OCI-LY7 (cell line): ENCODE measurements around the gene ABCC5.

ENCODE experiments used
- EZH2phosphoT487 ChIP-seq: fragments of 200-600 bp; sonication (generic); IDR thresholded peaks from 2 replicates; pipeline ENCODE4 v1.6.1; 2018; ENCODE audit warnings: low read depth, borderline replicate concordance, mild to moderate bottlenecking, mixed run types, antibody characterized with exemption, low read length, moderate library complexity, mixed read lengths
- TF ChIP-seq, protein P1 (sequence below): fragments of 200-600 bp; sonication (generic); conservative IDR thresholded peaks from 2 replicates; pipeline ENCODE4 v1.5.1; 2014; ENCODE audit warnings: mild to moderate bottlenecking, antibody characterized with exemption, low read length, moderate library complexity, mixed read lengths

DNA sequence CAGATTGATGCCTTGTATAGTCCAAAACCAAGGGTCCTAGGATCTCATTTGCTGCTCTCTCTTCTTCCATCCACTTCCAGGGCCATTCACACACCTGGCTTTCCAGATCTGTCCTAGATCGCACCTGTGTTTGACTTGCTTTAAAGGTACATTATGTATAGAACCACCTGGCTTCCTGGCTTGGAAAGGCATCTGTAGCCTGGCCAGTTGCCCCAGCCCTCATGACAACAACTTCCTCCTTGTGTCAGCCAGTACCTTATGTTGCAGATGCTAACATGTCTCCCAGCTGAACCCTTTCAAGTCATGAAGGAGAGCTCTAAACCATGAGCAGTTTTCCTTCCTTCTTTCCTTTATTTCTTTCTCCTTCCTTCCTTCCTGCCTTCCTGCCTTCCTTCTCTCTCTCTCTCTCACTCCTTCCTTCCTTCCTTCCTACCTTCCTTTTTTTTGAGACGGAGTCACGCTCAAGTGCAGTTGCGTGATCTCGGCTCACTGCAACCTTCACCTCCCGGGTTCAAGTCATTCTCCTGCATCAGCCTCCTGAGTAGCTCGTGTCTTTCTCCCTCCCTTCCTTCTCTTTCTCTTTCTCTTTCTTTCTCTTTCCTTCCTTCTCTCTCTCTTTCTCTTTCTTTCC lies 32.6 kb upstream of the ABCC5 start:
- no peak for TF ChIP-seq EZH2phosphoT487
- TF ChIP-seq, protein P1, sequence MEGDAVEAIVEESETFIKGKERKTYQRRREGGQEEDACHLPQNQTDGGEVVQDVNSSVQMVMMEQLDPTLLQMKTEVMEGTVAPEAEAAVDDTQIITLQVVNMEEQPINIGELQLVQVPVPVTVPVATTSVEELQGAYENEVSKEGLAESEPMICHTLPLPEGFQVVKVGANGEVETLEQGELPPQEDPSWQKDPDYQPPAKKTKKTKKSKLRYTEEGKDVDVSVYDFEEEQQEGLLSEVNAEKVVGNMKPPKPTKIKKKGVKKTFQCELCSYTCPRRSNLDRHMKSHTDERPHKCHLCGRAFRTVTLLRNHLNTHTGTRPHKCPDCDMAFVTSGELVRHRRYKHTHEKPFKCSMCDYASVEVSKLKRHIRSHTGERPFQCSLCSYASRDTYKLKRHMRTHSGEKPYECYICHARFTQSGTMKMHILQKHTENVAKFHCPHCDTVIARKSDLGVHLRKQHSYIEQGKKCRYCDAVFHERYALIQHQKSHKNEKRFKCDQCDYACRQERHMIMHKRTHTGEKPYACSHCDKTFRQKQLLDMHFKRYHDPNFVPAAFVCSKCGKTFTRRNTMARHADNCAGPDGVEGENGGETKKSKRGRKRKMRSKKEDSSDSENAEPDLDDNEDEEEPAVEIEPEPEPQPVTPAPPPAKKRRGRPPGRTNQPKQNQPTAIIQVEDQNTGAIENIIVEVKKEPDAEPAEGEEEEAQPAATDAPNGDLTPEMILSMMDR, result no peak
